Measurements from ENCODE around the gene SRPX.

DNA sequence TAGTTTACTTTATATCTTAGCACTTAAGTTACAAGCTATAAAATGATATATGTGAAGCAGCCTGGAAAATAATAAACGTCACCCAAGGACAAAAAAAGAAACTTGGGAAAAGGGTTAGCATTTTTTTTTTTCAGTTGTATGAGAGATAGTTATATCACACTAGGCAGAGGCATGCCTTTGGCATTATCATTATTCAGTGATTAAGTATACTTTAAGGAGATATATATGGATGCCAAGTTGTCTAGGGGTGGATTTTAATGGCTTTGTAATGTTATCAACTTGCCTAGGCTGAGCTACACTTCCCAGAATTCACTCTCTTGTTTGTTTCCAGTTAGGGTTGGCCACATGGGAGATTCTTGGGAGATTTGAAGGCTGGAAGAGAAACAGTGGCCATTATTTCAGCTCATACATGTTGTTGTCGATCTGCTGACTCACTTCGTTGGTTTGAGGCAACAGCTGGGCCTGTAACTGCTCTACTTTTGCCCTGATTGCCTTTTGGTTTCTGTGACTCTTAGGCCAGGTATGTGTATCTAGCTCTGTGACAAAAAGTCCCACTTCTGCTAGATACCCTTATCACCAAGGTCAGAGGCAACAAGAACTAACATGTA, 11.5 kb upstream of the SRPX start:
- TF ChIP-seq, protein P1, sequence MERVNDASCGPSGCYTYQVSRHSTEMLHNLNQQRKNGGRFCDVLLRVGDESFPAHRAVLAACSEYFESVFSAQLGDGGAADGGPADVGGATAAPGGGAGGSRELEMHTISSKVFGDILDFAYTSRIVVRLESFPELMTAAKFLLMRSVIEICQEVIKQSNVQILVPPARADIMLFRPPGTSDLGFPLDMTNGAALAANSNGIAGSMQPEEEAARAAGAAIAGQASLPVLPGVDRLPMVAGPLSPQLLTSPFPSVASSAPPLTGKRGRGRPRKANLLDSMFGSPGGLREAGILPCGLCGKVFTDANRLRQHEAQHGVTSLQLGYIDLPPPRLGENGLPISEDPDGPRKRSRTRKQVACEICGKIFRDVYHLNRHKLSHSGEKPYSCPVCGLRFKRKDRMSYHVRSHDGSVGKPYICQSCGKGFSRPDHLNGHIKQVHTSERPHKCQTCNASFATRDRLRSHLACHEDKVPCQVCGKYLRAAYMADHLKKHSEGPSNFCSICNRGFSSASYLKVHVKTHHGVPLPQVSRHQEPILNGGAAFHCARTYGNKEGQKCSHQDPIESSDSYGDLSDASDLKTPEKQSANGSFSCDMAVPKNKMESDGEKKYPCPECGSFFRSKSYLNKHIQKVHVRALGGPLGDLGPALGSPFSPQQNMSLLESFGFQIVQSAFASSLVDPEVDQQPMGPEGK (CRISPR knock-in tag; IDR thresholded peaks at IDR 0.05; ENCODE audit: borderline replicate concordance) = no peak
- TF ChIP-seq SNAI2 (CRISPR knock-in tag; IDR thresholded peaks at IDR 0.05) = no peak
